GDM1 (cell line): ENCODE results near the gene PNRC1.
A peak's percentile ranks its signal among the peaks of the same experiment; 100 is the strongest.
"Not testable (repeated sequence)": the region's sequence is repeated elsewhere in the genome, so short reads cannot be mapped to it uniquely, and the experiment has no call there.

Experiments used
- DNase-seq: peaks from one replicate; lab custom pipeline; 2025; lab: John Stamatoyannopoulos, UW

PNRC1 gene

DNA sequence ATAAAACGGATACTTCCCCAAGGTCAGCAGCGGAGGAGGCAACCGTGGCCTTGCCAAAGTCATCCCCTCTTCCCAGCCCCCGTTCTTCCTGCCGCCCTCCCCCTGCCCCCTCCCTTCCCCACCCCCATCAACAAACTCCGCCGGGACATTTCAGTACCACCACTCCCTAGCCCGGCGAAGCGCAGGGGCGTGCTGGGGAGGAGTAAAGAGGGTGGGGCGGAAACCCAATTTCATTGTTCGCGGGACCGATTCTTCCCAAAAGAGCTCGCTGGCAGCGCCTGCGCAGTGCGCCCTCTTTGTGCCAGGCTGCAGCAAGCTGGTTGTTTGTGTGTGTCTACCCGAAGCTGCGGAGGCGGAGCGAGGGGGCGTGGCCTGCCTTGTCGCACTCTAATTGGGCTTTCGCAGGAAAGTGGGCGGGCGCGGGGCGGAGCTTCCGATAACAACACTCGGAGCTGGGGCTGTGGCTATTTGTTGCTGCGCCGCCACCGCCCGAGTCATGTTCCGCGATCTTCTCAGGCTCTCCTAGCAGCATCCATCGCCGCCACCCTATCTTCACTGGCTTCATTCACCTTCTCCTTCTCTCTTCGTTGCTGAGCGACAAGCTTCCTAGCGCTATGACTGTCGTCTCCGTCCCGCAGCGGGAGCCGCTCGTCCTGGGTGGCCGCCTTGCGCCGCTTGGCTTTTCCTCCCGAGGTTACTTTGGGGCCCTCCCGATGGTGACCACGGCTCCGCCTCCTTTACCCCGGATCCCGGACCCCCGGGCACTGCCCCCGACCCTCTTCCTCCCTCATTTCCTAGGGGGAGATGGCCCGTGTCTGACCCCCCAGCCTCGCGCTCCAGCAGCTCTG, at the start of gene PNRC1:
Gene PNRC1 (plus strand): TSS at position 471 of the 848 bp plus-strand sequence. CDS start 144 bp downstream, at position 615.
- DNase-seq = peak; percentile 98

- no peak for DNase-seq
These were observed 48.0 kb upstream of the PNRC1 start for GRCh38 chr6:89032599-89032998.

- DNase-seq = no peak
These were observed 47.1 kb upstream of the PNRC1 start for GRCh38 chr6:89033461-89033860.

DNA sequence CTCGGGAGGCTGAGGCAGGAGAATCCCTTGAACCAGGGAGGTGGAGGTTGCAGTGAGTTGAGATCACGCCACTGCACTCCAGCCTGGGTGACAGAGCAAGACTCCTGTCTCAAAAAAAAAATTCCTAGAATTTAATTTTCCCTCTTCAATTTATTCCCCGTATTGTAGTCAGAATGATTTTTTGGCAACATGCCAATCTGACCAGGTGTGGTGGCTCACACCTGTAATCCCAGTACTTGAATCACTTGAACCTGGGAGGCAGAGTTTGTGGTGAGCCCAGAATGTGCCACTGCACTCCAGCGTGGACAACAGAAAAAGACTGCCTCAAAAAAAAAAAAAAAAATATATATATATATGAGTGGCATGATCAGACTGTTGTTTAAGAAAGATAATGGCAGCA, 46.4 kb upstream of the PNRC1 start:
- DNase-seq = not testable (repeated sequence)

DNA sequence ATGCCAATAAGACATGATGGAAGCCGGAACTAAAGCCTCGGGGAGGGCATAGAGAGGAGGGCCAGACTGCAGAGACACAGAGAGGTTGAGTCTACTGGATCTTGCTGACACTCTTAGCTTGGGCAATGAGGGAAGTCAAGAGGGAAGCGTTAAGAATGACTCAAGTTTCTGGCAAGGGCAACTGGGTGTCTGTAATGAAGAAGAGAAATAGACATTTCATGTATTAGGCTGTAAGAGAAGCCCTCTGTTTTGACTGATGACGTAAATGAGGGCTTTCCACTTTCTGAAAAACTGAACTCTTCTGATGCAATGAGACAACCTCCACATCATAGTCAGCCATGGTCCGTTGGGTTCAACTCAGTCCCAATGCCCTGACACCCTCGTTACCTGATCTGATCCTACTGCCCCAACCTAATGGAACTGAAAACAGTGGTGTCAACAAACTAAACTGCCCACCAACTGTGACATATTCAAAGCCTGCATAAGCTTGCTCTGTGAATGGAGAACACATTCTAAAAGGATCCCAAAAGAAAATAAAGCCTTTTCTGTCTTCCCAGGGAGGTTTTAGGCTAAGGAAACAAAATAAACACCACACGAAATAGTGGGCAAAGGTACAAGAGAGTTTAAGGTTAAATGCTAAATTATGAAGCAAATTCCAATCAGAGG, 45.8 kb upstream of the PNRC1 start:
- no peak for DNase-seq

- DNase-seq = no peak
These were observed 45.1 kb upstream of the PNRC1 start for GRCh38 chr6:89035252-89036101.

- no peak for DNase-seq
These were observed 43.2 kb upstream of the PNRC1 start for GRCh38 chr6:89037141-89037900.

DNA sequence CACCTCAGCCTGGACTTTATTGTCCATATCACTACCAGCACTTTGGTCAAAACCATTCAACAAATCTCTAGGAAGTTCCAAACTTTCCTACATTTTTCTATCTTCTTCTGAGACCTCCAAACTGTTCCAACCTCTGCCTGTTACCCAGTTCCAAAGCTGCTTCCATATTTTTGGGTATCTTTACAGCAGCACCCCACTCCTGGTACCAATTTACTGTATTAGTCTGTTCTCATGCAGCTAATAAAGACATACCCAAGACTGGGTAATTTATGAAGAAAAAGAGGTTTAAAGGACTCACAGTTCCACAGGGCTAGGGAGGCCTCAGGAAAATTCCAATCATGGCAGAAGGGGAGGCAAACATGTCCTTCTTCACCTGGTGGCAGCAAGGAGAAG, 42.7 kb upstream of the PNRC1 start:
- DNase-seq = not testable (repeated sequence)

- no peak for DNase-seq
These were observed 37.9 kb upstream of the PNRC1 start for GRCh38 chr6:89042664-89043063.

GRCh38 chr6:89044328-89045010, 36.1 kb upstream of the PNRC1 start:
- no peak for DNase-seq

GRCh38 chr6:89045011-89045387, 35.6 kb upstream of the PNRC1 start:
- peak; percentile 51 for DNase-seq

DNA sequence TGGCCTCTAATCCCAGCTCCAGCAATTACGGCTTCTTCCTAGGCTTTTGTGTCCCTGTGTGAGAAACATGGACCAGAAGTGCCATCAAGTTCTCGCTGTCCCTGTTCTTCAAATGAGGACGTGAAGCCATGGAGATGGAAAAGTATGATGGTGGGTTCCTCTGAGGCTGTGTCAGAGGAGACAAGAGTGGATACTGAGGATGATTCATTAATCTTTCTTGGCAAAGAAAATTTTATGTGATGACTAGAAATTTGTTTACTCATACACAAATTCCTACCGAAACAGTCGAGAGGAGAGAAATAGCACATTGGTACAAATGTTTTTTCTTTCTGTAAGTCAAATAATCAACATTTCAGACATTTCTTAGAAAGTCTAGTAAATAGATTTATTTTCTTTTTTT, 35.0 kb upstream of the PNRC1 start:
- DNase-seq = no peak

- no peak for DNase-seq
These were observed 33.1 kb upstream of the PNRC1 start for GRCh38 chr6:89047473-89047872.

GRCh38 chr6:89048288-89048923, 32.1 kb upstream of the PNRC1 start:
- DNase-seq = no peak

DNA sequence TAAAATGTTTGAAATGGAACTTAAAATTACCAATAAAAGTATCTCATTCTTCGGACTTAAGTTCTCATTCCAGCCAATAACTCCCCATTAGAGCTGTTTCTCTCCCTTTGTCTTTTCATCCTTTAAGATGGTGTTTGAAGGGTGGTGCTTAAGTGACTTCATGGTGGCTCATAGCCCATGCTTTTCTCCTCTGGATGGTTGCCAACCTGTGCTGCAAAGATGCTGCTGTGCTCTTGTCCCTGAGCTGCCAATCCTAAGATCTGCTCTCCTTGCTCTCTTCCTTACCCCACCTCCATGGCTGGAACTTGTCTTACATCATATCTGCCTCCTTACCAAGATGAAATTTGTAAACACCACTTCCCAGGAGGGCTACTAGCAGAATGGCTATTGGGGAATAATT, 31.6 kb upstream of the PNRC1 start:
- DNase-seq = no peak

DNA sequence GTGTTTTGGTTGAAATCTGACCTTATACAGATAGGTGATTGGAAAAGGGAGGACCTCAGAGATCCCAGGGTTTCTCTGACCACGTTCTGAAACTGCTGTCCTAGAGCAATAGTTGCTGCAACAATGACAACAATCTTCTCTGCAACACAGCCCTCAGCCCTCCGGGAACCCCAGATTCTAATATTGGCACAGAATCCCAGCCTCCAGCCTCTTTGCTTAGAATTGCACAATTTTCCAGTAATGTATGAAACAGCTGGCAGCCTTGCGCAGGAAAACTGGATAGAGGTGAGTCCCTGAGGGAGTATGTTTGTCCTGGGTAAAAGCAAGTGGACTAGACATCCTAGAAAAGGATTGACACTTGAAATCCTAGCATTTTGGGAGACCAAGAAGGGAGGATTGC, 30.4 kb upstream of the PNRC1 start:
- DNase-seq = no peak

DNA sequence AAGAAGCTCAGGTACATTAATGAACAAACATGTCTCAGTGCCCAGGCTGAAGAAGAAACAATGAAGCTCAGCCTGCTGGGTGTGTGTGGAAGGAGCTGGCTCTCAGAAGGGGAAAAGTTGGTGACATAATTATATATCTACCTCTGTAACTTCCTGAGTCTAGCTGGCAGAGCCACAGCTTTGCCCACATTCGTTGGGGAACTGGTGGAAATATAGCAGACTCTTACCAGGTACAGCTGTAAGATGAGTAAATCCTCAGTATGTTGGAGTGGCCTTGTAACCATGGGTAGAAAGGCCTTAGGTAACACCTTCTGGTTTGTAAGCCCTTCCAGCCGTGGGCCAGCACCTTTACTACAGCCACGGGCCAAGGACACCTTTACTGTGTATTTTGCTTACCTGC, 29.9 kb upstream of the PNRC1 start:
- DNase-seq = no peak

DNA sequence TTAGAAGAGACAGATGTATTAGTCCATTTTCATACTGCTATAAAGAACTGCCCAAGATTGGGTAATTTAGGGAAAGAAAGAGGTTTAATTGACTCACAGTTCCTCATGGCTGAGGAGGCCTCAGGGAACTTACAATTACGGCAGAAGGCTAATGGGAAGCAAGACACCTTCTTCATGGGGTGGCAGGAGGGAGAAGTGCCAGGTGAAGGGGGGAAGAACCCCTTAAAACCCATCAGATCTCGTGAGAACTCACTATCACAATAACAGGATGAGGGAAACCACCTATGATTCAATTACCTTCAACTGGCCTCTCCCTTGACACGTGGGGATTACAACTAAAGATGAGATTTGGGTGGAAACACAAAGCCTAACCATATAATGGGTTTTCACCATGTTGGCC, 28.9 kb upstream of the PNRC1 start:
- DNase-seq = no peak

- no peak for DNase-seq
These were observed 26.3 kb upstream of the PNRC1 start for GRCh38 chr6:89054208-89054607.

GRCh38 chr6:89057759-89058158, 22.8 kb upstream of the PNRC1 start:
- no peak for DNase-seq

DNA sequence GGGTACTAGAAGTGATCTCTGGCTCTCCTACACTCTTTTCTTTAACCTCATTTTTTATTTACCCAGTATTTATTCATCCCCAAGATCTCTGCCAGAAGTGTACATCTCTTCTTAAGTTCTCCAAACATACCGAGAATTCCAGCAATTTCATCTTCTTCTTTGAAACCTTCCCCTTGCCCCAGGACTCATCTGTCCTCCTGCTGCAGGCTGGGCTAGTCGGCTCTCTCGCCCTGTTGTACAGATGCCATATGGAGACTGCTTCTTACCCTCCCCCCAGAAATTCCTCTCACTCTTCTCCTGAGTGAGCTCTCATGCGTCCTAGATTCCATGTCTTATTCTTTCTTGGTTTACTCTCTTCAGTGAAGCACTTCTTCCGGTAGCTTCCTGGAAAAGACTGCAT, 21.9 kb upstream of the PNRC1 start:
- no peak for DNase-seq
